SK-N-MC (cell line): Measurements from ENCODE around the gene CDKN1A.
"Not testable (repeated sequence)": the region's sequence is repeated elsewhere in the genome, so short reads cannot be mapped to it uniquely, and the experiment has no call there.

Experiments used
- DNase-seq: peaks from one replicate; pipeline ENCODE4 v3.0.0-alpha.2; 2011; ENCODE audit warnings: low read depth, low spot score
- H3K27ac ChIP-seq: fragments of 200-600 bp; sonication (generic); 2 replicates; pipeline ENCODE4 v1.5.1; 2016; ENCODE audit warnings: mixed run types
- H3K36me3 ChIP-seq: fragments of 200-600 bp; sonication (generic); 2 replicates; pipeline ENCODE4 v1.6.1; 2017; ENCODE audit warnings: antibody characterized with exemption, low read length, mixed read lengths; ENCODE audit not compliant: insufficient read depth
- H3K4me3 ChIP-seq: fragments of 200-600 bp; sonication (generic); 2 replicates; pipeline ENCODE4 v1.5.1; 2016
- H3K9ac ChIP-seq: fragments of 200-600 bp; sonication (generic); 2 replicates; pipeline ENCODE4 v1.8.0; 2017; ENCODE audit warnings: mixed run types, mixed read lengths; ENCODE audit not compliant: insufficient read length
- H3K9me3 ChIP-seq: fragments of 200-600 bp; sonication (generic); 2 replicates; pipeline ENCODE4 v1.6.1; 2017; ENCODE audit warnings: low read depth, mild to moderate bottlenecking, antibody characterized with exemption, low read length, moderate library complexity, mixed read lengths
- EZH2 ChIP-seq: fragments of 200-600 bp; sonication (generic); IDR thresholded peaks from one replicate; pipeline ENCODE4 v1.6.1; 2017; ENCODE audit warnings: antibody characterized with exemption
- FOXP2 ChIP-seq: optimal IDR thresholded peaks from 2 replicates; pipeline ENCODE3; 2011; ENCODE audit warnings: mild to moderate bottlenecking, moderate library complexity; ENCODE audit not compliant: insufficient read depth; ENCODE audit errors: extremely low read length, control extremely low read depth
- POLR2AphosphoS5 ChIP-seq: IDR thresholded peaks from 2 replicates; pipeline ENCODE4 v1.6.1; 2012; ENCODE audit warnings: mild to moderate bottlenecking, low read depth, low read length, borderline replicate concordance

CDKN1A gene

DNA sequence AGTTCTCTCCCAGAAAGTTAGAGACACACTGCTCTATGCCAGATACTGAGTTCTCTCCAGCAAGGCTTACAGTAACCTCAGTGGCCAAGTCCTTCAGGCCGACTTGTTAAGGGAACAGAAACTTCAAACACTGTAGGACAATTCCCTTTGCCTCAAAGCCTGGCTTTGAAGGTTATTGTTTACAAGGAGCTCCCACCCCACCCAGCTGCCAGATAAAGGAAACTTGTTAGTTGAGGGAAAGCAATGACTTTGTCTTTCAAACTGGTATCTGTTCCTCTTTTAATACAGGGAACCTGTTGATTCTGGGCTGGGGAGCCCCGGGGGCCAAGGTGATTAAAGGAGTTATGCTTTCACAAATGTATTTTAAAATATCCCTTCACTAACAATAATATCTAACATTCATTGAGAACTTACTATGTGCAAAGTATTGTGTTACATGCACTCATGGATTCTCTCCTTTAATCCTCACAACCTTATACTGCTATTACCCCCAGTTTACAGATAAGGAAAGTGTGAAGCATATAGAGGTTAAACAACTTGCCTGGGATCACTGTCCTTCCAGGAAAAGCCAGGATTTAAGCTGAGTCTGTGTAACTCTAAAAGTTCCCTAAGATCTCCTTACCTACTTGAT lies 27.6 kb upstream of the CDKN1A start:
- no peak overlapping the region for H3K9ac ChIP-seq
- no peaks in the 10 kb centered on the region for H3K36me3 ChIP-seq
- no peak for DNase-seq
- TF ChIP-seq EZH2 (no peak), FOXP2 (no peak), POLR2AphosphoS5 (no peak)
- no peak overlapping the region for H3K4me3 ChIP-seq
- no peaks in the 10 kb centered on the region for H3K9me3 ChIP-seq
- H3K27ac ChIP-seq, result no peak overlapping the region

DNA sequence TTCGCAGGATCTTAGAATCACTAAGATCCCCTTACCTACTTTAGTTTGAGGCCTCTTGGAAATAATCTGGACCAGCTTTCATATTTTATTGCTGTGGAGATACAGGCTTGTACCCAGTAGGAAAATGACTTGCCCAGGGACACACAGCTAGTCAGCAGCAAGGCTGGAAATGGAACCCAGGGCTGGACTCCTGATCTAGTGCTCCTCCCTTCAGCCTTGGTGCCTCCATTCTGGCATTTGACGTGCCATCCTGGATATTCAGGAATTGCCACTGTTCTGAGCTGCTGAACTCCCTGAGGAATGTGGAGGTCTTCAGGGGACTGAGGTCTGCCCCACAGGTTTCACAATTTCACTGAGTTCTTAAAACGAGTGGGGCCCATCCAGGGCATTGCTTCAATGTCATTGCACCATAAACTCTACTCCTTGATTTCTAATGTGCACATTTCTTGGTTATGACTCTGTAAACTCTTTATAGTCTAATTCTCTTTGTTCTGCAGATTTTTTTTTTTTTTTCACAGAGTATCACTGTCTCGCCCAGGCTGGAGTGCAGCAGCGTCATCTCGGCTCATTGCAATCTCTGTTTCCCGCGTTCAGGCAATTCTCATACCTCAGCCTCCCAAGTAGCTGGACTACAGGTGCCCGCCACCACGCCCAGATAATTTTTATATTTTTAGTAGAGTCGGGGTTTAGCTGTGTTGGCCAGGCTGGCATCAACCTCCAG lies 26.7 kb upstream of the CDKN1A start:
- H3K9ac ChIP-seq, result no peak overlapping the region
- DNase-seq, result no peak
- no peaks in the 10 kb centered on the region for H3K36me3 ChIP-seq
- no peak overlapping the region for H3K27ac ChIP-seq
- TF ChIP-seq POLR2AphosphoS5 (no peak), EZH2 (no peak), FOXP2 (no peak)
- H3K9me3 ChIP-seq, result peaks cover 5% of the 10 kb centered on the region; the same call in 1 of the 2 replicates
- H3K4me3 ChIP-seq, result no peak overlapping the region

DNA sequence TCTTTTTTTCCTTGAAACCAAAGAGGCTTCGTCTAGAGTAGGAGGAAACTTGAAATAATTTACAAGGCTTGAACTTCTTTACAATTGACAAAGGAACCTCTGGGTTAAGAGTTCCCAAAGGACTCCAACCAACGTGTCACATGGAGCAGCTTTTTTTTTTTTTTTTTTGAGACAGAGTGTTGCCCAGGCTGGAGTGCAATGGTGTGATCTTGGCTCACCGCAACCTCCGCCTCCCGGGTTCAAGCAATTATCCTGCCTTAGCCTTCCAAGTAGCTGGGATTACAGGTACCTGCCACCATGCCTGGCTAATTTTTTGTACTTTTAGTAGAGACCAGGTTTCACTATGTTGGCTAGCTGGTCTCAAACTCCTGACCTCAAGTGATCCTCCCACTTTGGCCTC lies 24.0 kb upstream of the CDKN1A start:
- not testable (repeated sequence) for H3K27ac ChIP-seq, H3K36me3 ChIP-seq, H3K9me3 ChIP-seq, H3K9ac ChIP-seq, DNase-seq
- peak overlapping the region; percentile 60; the same call in 1 of the 2 replicates for H3K4me3 ChIP-seq

DNA sequence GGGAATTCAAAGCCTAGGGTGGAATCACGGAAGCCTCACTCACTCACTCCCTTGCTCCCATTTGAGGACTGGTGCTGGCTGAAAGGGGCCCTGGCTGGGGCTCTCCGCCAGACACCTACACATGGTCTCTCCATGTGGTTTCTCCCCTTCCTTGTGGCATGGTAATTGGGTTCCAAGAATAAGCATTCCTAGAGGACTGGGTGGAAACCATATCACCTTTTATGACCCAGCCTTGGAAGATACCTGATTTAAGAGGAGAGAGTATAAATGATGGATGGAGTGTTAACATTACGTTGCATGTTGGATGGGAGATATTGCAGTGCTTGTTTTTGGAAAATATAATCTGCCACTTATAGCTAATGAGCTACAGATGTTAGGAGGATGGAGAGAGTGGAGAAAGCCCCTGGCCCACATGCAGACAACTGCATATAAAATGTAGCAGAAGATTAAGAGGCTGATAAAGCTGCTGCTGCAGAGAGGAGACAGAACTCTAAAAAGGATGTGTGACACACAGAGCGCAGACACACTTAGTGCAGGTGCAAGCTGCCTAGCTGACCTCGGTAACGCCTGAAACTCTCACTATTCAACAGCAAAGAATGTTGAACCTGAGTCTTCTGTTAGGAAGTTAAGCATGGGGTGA lies 23.3 kb upstream of the CDKN1A start:
- Histone ChIP-seq H3K9me3 (peaks cover 5% of the 10 kb centered on the region; the same call in 1 of the 2 replicates), H3K9ac (no peak overlapping the region), H3K36me3 (no peaks in the 10 kb centered on the region), H3K4me3 (peak overlapping the region; percentile 60; the same call in 1 of the 2 replicates), H3K27ac (peak overlapping the region; percentile 72; the same call in 1 of the 2 replicates)
- TF ChIP-seq FOXP2 (no peak), EZH2 (no peak), POLR2AphosphoS5 (no peak)
- peak; percentile 68 for DNase-seq

DNA sequence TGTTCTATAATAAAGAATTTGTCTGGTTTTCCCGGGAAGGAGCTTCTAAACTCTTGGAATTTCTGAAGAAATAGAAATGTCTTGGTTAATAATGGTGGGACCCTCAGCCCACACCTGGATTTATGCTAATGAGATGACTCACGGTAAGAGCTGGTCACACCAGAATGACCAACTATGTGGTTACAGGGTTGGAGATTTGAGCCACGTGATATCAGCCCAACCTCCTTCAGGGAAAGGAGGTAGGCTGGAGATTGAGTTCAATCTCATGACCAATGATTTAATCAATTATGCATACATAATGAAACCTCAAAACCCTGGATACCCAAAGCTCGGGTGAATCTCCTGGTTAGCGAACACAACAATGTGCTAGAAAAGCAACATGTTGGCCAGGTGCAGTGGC lies 22.1 kb upstream of the CDKN1A start:
- no peak overlapping the region for H3K4me3 ChIP-seq
- no peak overlapping the region for H3K27ac ChIP-seq
- TF ChIP-seq FOXP2 (no peak), POLR2AphosphoS5 (no peak), EZH2 (no peak)
- DNase-seq, result no peak
- no peaks in the 10 kb centered on the region for H3K36me3 ChIP-seq
- peaks cover 5% of the 10 kb centered on the region; the same call in 1 of the 2 replicates for H3K9me3 ChIP-seq
- H3K9ac ChIP-seq, result no peak overlapping the region

DNA sequence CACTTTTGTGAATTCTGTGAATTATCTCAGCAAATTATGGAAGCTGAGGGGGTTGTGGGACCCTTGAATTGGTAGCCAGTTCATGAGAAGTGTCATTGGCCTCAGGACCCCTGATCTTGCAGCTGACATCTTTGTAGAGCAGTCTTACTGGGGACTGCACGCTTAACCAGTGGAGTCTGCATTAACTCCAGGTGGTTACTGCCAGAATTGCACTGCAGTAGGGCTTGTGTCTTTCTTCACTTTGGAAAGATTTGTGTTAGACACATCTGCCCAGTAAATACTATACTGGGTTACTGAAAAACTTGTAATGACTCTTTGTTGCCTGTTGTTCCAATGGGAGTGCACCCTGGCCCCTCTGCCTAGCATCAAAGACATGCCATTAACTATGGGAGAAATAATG lies 21.2 kb upstream of the CDKN1A start:
- no peak for DNase-seq
- Histone ChIP-seq H3K4me3 (no peak overlapping the region), H3K27ac (no peak overlapping the region), H3K9ac (no peak overlapping the region), H3K9me3 (peaks cover 5% of the 10 kb centered on the region; the same call in 1 of the 2 replicates), H3K36me3 (no peaks in the 10 kb centered on the region)
- TF ChIP-seq EZH2 (no peak), POLR2AphosphoS5 (no peak), FOXP2 (no peak)

DNA sequence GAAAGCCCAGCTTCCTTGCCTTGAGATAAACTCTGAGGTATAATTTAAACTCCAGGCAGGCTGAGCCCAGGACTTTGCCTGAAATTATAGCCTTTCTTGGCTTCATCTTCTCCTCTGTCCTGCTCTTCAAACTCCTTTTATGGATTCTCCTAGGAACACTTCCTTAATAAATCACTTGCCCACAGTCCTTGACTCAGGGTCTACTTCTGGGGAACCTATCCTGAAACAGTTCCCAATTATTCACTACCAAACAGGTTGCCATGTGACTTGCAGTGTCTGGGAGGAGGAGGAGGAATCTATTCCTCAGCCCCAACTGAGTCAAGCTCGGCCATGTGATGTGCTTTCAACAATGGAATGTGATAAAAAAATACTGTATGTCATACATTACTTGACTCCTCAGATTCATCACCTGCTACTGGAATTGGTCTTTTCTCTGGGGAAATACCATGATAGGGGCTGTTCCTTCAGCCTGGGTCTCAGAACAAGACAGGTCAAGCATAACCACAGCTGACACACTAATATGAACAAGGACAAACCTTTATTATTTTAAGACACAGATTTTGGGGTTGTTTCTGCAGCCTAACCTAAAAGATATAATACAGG lies 20.5 kb upstream of the CDKN1A start:
- H3K36me3 ChIP-seq, result no peaks in the 10 kb centered on the region
- H3K9ac ChIP-seq, result no peak overlapping the region
- DNase-seq, result no peak

DNA sequence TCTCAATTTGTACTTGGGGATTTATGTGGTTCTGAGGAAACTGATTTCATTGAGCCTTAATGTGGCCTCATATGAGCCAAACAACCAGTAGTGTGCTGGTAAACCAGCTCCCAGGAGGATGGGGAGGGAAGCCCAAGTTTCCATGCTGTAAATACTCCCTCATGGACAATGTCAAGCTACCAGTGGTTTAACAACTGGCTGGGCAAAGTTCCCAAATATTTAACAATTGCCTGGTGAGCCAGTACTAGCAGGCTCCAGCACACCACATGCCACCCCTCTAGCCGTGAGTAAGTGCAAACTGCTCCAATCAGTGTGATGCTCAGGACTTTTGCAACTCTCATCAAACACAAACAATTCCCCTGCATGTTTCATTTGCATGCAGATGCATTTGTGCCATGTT lies 19.2 kb upstream of the CDKN1A start:
- no peak for DNase-seq
- Histone ChIP-seq H3K27ac (no peak overlapping the region), H3K36me3 (no peaks in the 10 kb centered on the region), H3K4me3 (no peak overlapping the region), H3K9ac (no peak overlapping the region), H3K9me3 (peaks cover 5% of the 10 kb centered on the region; the same call in 1 of the 2 replicates)
- no peak for TF ChIP-seq POLR2AphosphoS5
- no peak for TF ChIP-seq EZH2
- no peak for TF ChIP-seq FOXP2

More for the DNA sequence above, 20.5 kb upstream of the CDKN1A start:
- no peak for TF ChIP-seq FOXP2
- no peak for TF ChIP-seq POLR2AphosphoS5
- TF ChIP-seq EZH2, result no peak
- Histone ChIP-seq H3K9me3 (peaks cover 5% of the 10 kb centered on the region; the same call in 1 of the 2 replicates), H3K27ac (no peak overlapping the region), H3K4me3 (no peak overlapping the region)
